ENCODE data around the gene CFD.
"Not testable (repeated sequence)": the region's sequence is repeated elsewhere in the genome, so short reads cannot be mapped to it uniquely, and the experiment has no call there.

DNA sequence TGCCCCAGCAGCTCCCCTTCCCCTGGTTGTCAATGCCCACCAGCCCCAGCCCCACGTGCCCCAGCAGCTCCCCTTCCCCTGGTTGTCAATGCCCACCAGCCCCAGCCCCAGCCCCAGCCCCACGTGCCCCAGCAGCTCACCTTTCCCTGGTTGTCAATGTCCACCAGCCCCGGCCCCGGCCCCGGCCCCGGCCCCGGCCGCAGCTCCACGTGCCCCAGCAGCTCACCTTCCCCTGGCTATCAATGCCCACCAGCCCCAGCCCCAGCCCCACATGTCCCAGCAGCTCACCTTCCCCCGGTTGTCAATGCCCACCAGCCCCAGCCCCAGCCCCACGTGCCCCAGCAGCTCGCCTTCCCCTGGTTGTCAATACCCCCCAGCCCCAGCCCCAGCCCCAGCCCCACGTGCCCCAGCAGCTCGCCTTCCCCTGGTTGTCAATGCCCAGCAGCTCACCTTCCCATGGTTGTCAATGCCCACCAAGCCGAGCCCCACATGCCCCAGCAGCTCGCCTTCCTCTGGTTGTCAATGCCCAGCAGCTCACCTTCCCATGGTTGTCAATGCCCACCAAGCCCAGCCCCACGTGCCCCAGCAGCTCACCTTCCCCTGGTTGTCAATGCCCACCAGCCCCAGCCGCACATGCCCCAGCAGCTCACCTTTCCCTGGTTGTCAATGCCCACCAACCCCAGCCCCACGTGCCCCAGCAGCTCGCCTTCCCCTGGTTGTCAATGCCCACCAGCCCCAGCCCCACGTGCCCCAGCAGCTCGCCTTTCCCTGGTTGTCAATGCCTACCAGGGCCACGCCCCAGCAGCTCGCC is 19.5 kb downstream of the CFD start:
- not testable (repeated sequence) for TF ChIP-seq EZH2 (IDR thresholded peaks at IDR 0.05; ENCODE audit: low read length)
- TF ChIP-seq, protein P1, sequence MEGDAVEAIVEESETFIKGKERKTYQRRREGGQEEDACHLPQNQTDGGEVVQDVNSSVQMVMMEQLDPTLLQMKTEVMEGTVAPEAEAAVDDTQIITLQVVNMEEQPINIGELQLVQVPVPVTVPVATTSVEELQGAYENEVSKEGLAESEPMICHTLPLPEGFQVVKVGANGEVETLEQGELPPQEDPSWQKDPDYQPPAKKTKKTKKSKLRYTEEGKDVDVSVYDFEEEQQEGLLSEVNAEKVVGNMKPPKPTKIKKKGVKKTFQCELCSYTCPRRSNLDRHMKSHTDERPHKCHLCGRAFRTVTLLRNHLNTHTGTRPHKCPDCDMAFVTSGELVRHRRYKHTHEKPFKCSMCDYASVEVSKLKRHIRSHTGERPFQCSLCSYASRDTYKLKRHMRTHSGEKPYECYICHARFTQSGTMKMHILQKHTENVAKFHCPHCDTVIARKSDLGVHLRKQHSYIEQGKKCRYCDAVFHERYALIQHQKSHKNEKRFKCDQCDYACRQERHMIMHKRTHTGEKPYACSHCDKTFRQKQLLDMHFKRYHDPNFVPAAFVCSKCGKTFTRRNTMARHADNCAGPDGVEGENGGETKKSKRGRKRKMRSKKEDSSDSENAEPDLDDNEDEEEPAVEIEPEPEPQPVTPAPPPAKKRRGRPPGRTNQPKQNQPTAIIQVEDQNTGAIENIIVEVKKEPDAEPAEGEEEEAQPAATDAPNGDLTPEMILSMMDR (optimal IDR thresholded peaks at IDR 0.05 in 1 of 3, IDR thresholded peaks at IDR 0.05 in 1 of 3, conservative IDR thresholded peaks at IDR 0.05 in 1 of 3; ENCODE audit: extremely low read depth in 1 of 3, insufficient read depth in 2 of 3, low read length in 3 of 3): not testable (repeated sequence)
